ENCODE data around the gene ZNF747.

- TF ChIP-seq CTCF (IDR thresholded peaks at IDR 0.05): no peak
- no peak for TF ChIP-seq POLR2A (IDR thresholded peaks at IDR 0.05)
These were observed 46.8 kb upstream of the ZNF747 start for GRCh38 chr16:30581457-30581856.

Measured in lower leg skin (tissue), 3 donors.